ENCODE data around the gene SHROOM3.

SHROOM3 gene

DNA sequence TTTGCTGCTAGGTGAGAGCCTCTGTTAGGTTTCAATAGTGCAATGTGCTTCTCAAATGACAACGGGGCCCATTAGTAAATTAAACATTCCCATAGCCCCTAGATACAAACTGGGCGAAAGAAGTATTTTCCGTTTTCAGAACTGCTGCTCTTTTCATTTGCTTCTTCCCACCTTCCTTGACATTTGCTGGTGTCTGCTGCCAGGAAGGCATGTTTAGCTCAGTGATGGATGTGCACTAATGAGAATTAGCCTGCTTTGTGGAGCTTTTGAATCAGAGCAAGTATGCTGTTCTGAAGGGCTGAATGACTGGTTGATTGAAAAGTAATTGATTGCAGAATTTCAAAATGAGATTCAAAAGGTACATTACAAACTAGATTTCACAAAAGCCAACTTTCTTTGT is 57.0 kb downstream of the SHROOM3 start:
- POLR2A ChIA-PET = no interaction called here

DNA sequence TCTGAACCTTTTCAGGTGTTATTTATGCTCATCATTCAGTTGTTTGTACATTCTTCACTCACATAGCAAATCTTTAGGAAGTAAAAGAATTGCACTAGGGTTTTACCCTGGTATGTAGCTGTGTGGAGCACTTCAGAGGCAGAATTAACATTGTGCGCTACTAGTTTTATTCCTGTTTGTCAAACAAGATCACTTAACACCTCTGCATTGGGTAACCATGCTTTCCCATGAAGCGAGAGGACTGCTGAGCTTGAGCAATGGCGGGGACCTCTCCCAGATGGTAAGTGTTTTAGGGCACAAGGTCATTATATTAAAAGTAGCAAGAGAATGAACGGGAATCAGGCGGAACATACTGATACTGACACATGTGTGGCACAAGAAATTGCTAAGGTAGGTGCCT is 59.2 kb downstream of the SHROOM3 start:
- H3K4me3 ChIP-seq (ENCODE audit: low read depth, low read length) = no peak overlapping the region
- DNase-seq (ENCODE audit: low read depth, low spot score) = no peak
- TF ChIP-seq, protein P1, sequence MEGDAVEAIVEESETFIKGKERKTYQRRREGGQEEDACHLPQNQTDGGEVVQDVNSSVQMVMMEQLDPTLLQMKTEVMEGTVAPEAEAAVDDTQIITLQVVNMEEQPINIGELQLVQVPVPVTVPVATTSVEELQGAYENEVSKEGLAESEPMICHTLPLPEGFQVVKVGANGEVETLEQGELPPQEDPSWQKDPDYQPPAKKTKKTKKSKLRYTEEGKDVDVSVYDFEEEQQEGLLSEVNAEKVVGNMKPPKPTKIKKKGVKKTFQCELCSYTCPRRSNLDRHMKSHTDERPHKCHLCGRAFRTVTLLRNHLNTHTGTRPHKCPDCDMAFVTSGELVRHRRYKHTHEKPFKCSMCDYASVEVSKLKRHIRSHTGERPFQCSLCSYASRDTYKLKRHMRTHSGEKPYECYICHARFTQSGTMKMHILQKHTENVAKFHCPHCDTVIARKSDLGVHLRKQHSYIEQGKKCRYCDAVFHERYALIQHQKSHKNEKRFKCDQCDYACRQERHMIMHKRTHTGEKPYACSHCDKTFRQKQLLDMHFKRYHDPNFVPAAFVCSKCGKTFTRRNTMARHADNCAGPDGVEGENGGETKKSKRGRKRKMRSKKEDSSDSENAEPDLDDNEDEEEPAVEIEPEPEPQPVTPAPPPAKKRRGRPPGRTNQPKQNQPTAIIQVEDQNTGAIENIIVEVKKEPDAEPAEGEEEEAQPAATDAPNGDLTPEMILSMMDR (IDR thresholded peaks at IDR 0.05; ENCODE audit: insufficient read depth, low read length, missing control alignments) = no peak
- ChIA-PET CTCF (interaction anchor here (1.8 kb wide), 1 partner anchor 10 kb away, joined by 10 read pairs; no protein-coding TSS in a partner anchor), POLR2A (no interaction called here)

More for the DNA sequence above, 57.0 kb downstream of the SHROOM3 start:
- CTCF ChIA-PET = interaction anchor here (1.1 to 1.6 kb wide), 3 partner anchors 11 to 61 kb away, joined by 4 to 10 read pairs (median 6); no protein-coding TSS in a partner anchor
- no peak overlapping the region for H3K4me3 ChIP-seq (ENCODE audit: low read depth, low read length)
- TF ChIP-seq, protein P1 (IDR thresholded peaks at IDR 0.05; ENCODE audit: insufficient read depth, low read length, missing control alignments) = no peak
- DNase-seq (ENCODE audit: low read depth, low spot score) = no peak

DNA sequence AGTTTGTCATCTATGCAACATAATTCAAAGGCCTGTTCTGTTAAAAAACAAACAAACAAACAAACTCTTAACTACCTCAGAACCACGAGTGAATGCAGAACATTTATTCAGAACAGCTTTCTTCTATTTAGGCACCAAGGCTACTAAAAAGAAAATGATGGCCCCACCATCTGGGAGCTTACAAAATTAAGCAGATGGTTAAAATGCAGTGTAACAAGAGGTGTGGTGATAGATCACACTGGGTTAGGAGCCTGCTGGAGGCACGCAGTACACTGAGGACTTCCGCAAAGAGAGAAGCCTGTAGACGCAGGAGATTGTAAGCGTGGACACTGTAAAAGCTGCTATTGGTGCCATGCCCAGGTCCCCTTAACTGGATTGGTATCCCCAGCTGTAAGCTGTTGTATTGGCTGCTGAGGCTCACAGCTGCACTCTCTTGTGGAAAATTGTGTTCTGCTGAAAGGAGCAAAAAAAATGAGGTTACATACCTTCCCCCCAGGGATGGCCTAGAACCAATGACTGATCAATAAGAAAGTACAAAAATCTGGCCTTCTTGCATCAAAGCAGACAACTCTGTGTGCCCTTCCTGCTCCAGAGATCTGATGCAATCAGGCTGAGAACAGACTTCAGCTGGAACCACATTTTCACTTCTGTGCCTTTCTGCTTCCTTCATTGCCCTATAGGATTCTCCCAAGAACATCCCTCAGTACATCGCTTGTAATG is 60.0 kb downstream of the SHROOM3 start:
- TF ChIP-seq, protein P1 (IDR thresholded peaks at IDR 0.05; ENCODE audit: insufficient read depth, low read length, missing control alignments) = no peak
- no peak for DNase-seq (ENCODE audit: low read depth, low spot score)
- CTCF ChIA-PET = interaction anchor here (1.7 to 1.8 kb wide), 2 partner anchors 9 kb away, joined by 6 to 10 read pairs; no protein-coding TSS in a partner anchor
- POLR2A ChIA-PET = no interaction called here
- no peak overlapping the region for H3K4me3 ChIP-seq (ENCODE audit: low read depth, low read length)

DNA sequence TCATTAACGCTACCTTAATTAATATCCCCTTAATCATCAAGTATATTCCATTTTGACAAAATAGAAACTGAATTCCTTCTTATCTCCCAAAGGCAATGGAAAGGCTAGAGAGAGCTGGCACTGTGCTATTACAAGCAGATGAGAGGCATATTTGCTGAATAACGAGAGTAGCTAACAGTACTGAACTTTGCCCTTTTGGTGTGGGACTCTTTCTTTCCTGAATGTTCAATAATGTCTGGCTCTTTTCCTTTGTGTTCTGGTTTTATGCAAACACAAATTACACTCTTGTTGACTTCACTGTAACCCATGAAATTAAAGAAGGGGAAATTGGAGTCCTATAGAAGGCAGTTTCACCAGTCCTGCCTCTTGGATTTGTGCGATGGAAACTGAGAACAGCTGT is 63.5 kb downstream of the SHROOM3 start:
- CTCF ChIA-PET = interaction anchor here (1.3 to 9.8 kb wide), 5 partner anchors 8 to 704 kb away, joined by 3 to 586 read pairs (median 10); partner anchors contain the start of gene SHROOM3
- POLR2A ChIA-PET = no interaction called here
- TF ChIP-seq, protein P1 (IDR thresholded peaks at IDR 0.05; ENCODE audit: insufficient read depth, low read length, missing control alignments) = no peak
- no peak for DNase-seq (ENCODE audit: low read depth, low spot score)
- H3K4me3 ChIP-seq (ENCODE audit: low read depth, low read length) = no peak overlapping the region

DNA sequence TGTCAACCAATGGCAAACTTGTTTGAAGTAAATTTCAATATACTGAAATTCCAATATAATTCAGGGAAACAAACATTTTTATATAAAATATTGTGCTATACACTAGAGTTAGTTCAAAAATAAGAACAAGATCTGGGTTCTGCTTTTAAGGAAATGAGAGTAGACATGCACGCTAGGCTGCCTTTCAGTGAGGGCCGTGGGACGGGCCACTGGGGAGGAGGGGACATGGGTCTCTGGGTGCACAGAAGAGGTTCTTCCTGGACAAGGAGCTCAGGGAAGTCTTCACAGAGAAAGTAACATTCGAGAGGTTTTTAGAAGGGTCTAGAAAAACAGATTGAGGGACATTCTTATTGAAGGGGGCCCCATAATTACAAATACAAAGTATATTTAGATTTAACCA is 64.4 kb downstream of the SHROOM3 start:
- TF ChIP-seq, protein P1 (IDR thresholded peaks at IDR 0.05; ENCODE audit: insufficient read depth, low read length, missing control alignments) = no peak
- DNase-seq (ENCODE audit: low read depth, low spot score) = no peak
- H3K4me3 ChIP-seq (ENCODE audit: low read depth, low read length) = no peak overlapping the region
- ChIA-PET POLR2A (no interaction called here), CTCF (interaction anchor here (0.9 to 9.8 kb wide), 9 partner anchors 9 to 704 kb away, joined by 3 to 586 read pairs (median 4); partner anchors contain the start of gene SHROOM3)

DNA sequence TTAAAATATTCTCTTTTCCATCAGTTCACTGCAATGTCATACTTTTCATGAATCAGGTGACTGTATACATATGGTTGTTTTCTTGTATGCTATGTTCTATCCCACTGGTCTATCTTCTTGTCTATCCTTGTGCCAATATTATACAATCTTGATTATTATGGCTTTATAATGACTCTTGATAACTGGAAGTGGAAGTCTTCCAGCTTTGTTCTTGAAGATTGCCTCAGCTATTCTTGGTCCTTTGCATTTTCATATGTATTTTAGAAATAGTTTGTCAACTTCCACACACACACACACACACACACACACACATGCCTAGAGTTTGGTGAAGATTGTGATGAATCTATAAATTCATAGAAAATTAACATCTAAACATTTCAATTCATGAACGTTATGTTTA is 67.9 kb downstream of the SHROOM3 start:
- TF ChIP-seq, protein P1 (IDR thresholded peaks at IDR 0.05; ENCODE audit: insufficient read depth, low read length, missing control alignments) = no peak
- H3K4me3 ChIP-seq (ENCODE audit: low read depth, low read length) = no peak overlapping the region
- CTCF ChIA-PET = interaction anchor here (1.0 to 9.8 kb wide), 7 partner anchors 10 to 323 kb away, joined by 3 to 586 read pairs (median 16); partner anchors contain the start of gene SHROOM3
- no peak for DNase-seq (ENCODE audit: low read depth, low spot score)
- POLR2A ChIA-PET = no interaction called here
